GM21423 (cell line): Measurements from ENCODE around the gene PDZD4.

Source experiments
- ATAC-seq: cut with Tn5 transposase; IDR thresholded peaks from one replicate; pipeline ENCODE4 v1.9.1; 2021; ENCODE audit warnings: mild to moderate bottlenecking, moderate library complexity; ENCODE audit not compliant: unreplicated experiment

The PDZD4 gene

GRCh38 chrX:153763298-153763932 is 66.9 kb downstream of the PDZD4 start:
- no peak for ATAC-seq

DNA sequence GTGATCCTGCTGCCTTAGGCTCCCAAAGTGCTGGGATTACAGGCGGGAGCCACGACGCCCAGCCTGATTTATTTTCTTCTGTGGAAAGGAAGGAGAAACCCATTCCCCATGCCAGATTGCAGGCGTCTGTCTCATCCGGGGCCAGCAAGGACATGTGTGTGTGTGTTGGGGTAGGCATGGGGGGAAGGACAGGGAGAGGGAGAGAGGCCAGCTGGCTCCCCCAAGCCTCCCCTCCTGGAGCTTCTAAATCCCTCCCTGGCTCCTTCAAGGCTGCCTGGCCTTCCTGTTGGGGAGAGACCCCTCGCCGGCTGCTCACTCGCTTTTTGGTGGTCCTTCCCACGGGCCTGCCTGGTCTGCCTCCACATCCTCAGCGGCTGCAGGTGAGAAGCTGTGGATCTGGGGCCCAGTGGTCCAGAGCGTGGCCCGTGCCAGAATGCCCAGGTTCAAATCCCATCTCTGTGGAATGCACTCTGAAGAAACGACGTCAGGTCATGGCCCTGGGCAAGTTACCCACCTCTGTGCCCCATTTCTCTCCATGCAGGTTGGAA is 67.6 kb downstream of the PDZD4 start:
- no peak for ATAC-seq

- ATAC-seq: no peak
Measured at GRCh38 chrX:153761863-153762262, 68.5 kb downstream of the PDZD4 start.

GRCh38 chrX:153755136-153755535 is 75.2 kb downstream of the PDZD4 start:
- no peak for ATAC-seq
